Adrenal gland (tissue), 5 donors: Measurements from ENCODE around the gene TECR.

Experiments
- CTCF ChIP-seq, 6 experiments: fragments of 450-650 bp in 4 of 6; fragments of 200-600 bp in 2 of 6; sonication (generic) in 1 of 6; IDR thresholded peaks; 1 replicate in 5 of 6; 2 replicates in 1 of 6; pipeline versions ENCODE4 v1.5.1 to v1.8.0; 2016 to 2021; ENCODE audit warnings: antibody characterized with exemption in 6 of 6, mild to moderate bottlenecking in 2 of 6, moderate library complexity in 1 of 6
- POLR2A ChIP-seq, 2 donors: fragments of 450-650 bp; IDR thresholded peaks; one replicate each; pipeline ENCODE4 v1.6.1; 2017; ENCODE audit warnings: antibody characterized with exemption in 2 of 2, mild to moderate bottlenecking in 2 of 2, moderate library complexity in 1 of 2
- donor health status: DM: no; HTN: no; CAD: no.

GRCh38 chr19:14576363-14576762, 47.0 kb downstream of the TECR start:
- TF ChIP-seq CTCF (IDR thresholded peaks at IDR 0.05) (no peak), POLR2A (IDR thresholded peaks at IDR 0.05) (no peak)
